22Rv1 (cell line): ENCODE results near the gene GBP1.
"Not testable (repeated sequence)": the region's sequence is repeated elsewhere in the genome, so short reads cannot be mapped to it uniquely, and the experiment has no call there.

Experiments used
- H3K27ac ChIP-seq: fragments of 450-650 bp; 2 replicates; pipeline ENCODE4 v1.5.1; 2017
- CTCF ChIP-seq: fragments of 450-650 bp; IDR thresholded peaks from 2 replicates; pipeline ENCODE4 v1.5.1; 2017; ENCODE audit warnings: mild to moderate bottlenecking
- ZFX ChIP-seq: fragments of 450-650 bp; IDR thresholded peaks from 2 replicates; pipeline ENCODE4 v1.6.1; 2017; ENCODE audit warnings: antibody characterized with exemption, borderline replicate concordance

GBP1 gene

GRCh38 chr1:89023026-89023425 is 42.0 kb downstream of the GBP1 start:
- H3K27ac ChIP-seq, result no peak overlapping the region
- TF ChIP-seq ZFX, result no peak
- no peak for TF ChIP-seq CTCF

- TF ChIP-seq ZFX, result no peak
- TF ChIP-seq CTCF, result no peak
- H3K27ac ChIP-seq, result peak within 1 kb of the TSS; percentile 22; the same call in 1 of the 2 replicates
Measured at GRCh38 chr1:89022167-89022959, 42.6 kb downstream of the GBP1 start, which contains the start of gene GBP3. Gene GBP3 (minus strand): TSS chr1:89022866. CDS start chr1:89020721, 2,145 bp downstream.

GRCh38 chr1:89018318-89018717 is 46.7 kb downstream of the GBP1 start:
- H3K27ac ChIP-seq, result not testable (repeated sequence)

- H3K27ac ChIP-seq, result no peak overlapping the region
- TF ChIP-seq ZFX, result no peak
- TF ChIP-seq CTCF, result no peak
Measured at GRCh38 chr1:89008511-89008910, 56.5 kb downstream of the GBP1 start.

GRCh38 chr1:89005286-89006151 is 59.5 kb downstream of the GBP1 start:
- no peak overlapping the region for H3K27ac ChIP-seq
- TF ChIP-seq ZFX (no peak), CTCF (no peak)
